ENCODE measurements around the gene SLC35B2.

Gene SLC35B2

GRCh38 chr6:44247338-44248302, 9.7 kb downstream of the SLC35B2 start:
- no peaks in the 10 kb centered on the region for H3K9me3 ChIP-seq (ENCODE audit: control insufficient read depth, low read length)
- no peak for TF ChIP-seq CTCF (IDR thresholded peaks at IDR 0.05)
- no peaks in the 10 kb centered on the region for H3K36me3 ChIP-seq (ENCODE audit: control insufficient read depth, insufficient read depth, low read length)
- peak overlapping the region; percentile 100 for H3K27ac ChIP-seq
- H3K4me1 ChIP-seq: peaks cover 8% of the 10 kb centered on the region
- H3K4me3 ChIP-seq (ENCODE audit: low read depth, low read length): peak overlapping the region; percentile 99
- H3K9ac ChIP-seq: peak overlapping the region; percentile 99
- H3K79me2 ChIP-seq: peaks cover 15% of the 10 kb centered on the region
- no peaks in the 10 kb centered on the region for H3K27me3 ChIP-seq (ENCODE audit: control insufficient read depth, insufficient read depth, low read length)
- peak overlapping the region; percentile 97 for H2AFZ ChIP-seq
- peak overlapping the region; percentile 94 for H3K4me2 ChIP-seq (ENCODE audit: low read length)

GRCh38 chr6:44246663-44247337, 10.5 kb downstream of the SLC35B2 start, which contains the start of gene HSP90AB1:
HSP90AB1 (plus strand) TSS chr6:44247101; CDS start chr6:44248630, 1,529 bp downstream.
- H3K27me3 ChIP-seq (ENCODE audit: control insufficient read depth, insufficient read depth, low read length): no peaks in the 10 kb centered on the region
- H3K27ac ChIP-seq: peak within 1 kb of the TSS; percentile 100
- H3K36me3 ChIP-seq (ENCODE audit: control insufficient read depth, insufficient read depth, low read length): no peaks in the 10 kb centered on the region
- peak within 1 kb of the TSS; percentile 99 for H3K9ac ChIP-seq
- peak within 1 kb of the TSS; percentile 94 for H3K4me2 ChIP-seq (ENCODE audit: low read length)
- TF ChIP-seq CTCF (IDR thresholded peaks at IDR 0.05): no peak
- H3K9me3 ChIP-seq (ENCODE audit: control insufficient read depth, low read length): no peaks in the 10 kb centered on the region
- H3K4me1 ChIP-seq: peaks cover 8% of the 10 kb centered on the region
- H3K79me2 ChIP-seq: peaks cover 15% of the 10 kb centered on the region
- peak within 1 kb of the TSS; percentile 99 for H3K4me3 ChIP-seq (ENCODE audit: low read depth, low read length)
- peak within 1 kb of the TSS; percentile 97 for H2AFZ ChIP-seq

DNA sequence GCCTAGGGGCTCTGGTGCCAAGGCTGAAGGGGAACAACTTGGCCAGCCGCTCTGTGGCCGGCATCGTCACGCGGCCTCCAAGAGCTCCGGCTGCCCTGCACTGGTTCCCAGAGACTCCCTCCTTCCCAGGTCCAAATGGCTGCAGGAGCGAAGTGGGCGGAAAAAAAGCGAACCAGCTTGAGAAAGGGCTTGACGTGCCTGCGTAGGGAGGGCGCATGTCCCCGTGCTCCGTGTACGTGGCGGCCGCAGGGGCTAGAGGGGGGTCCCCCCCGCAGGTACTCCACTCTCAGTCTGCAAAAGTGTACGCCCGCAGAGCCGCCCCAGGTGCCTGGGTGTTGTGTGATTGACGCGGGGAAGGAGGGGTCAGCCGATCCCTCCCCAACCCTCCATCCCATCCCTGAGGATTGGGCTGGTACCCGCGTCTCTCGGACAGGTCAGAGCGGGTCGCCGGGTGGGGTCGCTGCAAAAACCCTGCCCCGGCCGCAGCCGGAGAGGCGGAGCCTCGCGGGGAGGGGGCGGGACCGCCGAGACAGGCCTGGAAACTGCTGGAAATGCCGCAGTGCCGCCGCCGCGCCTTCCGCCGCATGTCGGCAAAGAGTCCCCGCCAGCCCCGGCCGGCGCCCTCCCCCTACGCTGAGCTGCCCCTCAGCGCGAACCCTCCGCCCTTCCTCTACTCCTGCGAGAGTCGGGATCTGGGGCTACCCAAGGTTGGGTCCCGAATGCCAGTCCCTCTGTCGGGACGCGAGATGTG, 11.2 kb downstream of the SLC35B2 start:
- Histone ChIP-seq H3K27ac (peak overlapping the region; percentile 100), H3K79me2 (peaks cover 15% of the 10 kb centered on the region), H3K27me3 (ENCODE audit: control insufficient read depth, insufficient read depth, low read length) (no peaks in the 10 kb centered on the region), H3K36me3 (ENCODE audit: control insufficient read depth, insufficient read depth, low read length) (no peaks in the 10 kb centered on the region), H3K9ac (peak overlapping the region; percentile 57), H3K9me3 (ENCODE audit: control insufficient read depth, low read length) (no peaks in the 10 kb centered on the region), H3K4me2 (ENCODE audit: low read length) (peak overlapping the region; percentile 94), H3K4me3 (ENCODE audit: low read depth, low read length) (peak overlapping the region; percentile 99), H3K4me1 (peaks cover 8% of the 10 kb centered on the region), H2AFZ (peak overlapping the region; percentile 97)
- peak; percentile 34 for TF ChIP-seq CTCF (IDR thresholded peaks at IDR 0.05)

GRCh38 chr6:44245391-44245911, 11.9 kb downstream of the SLC35B2 start:
- H3K4me2 ChIP-seq (ENCODE audit: low read length): peak overlapping the region; percentile 94
- no peaks in the 10 kb centered on the region for H3K27me3 ChIP-seq (ENCODE audit: control insufficient read depth, insufficient read depth, low read length)
- TF ChIP-seq CTCF (IDR thresholded peaks at IDR 0.05): no peak
- H3K4me3 ChIP-seq (ENCODE audit: low read depth, low read length): peak overlapping the region; percentile 99
- H3K36me3 ChIP-seq (ENCODE audit: control insufficient read depth, insufficient read depth, low read length): no peaks in the 10 kb centered on the region
- H3K9ac ChIP-seq: peak overlapping the region; percentile 57
- peaks cover 8% of the 10 kb centered on the region for H3K4me1 ChIP-seq
- H3K79me2 ChIP-seq: peaks cover 15% of the 10 kb centered on the region
- H2AFZ ChIP-seq: peak overlapping the region; percentile 97
- peak overlapping the region; percentile 100 for H3K27ac ChIP-seq
- no peaks in the 10 kb centered on the region for H3K9me3 ChIP-seq (ENCODE audit: control insufficient read depth, low read length)

Measured in parathyroid adenoma (tissue), 2 donors.